ENCODE measurements around the gene CEP104.
"Not testable (repeated sequence)": the region's sequence is repeated elsewhere in the genome, so short reads cannot be mapped to it uniquely, and the experiment has no call there.

The CEP104 gene

GRCh38 chr1:3817821-3818597 lies 39.0 kb downstream of the CEP104 start:
- DNase-seq (ENCODE audit: low read depth in 2 of 2) = no peak
- no peak overlapping the region for H3K4me3 ChIP-seq (replicated peaks in 1 of 2; ENCODE audit: low read depth in 2 of 2, low read length in 2 of 2)
- TF ChIP-seq CTCF (IDR thresholded peaks at IDR 0.05; ENCODE audit: low read depth, low read length) = no peak

- TF ChIP-seq CTCF (IDR thresholded peaks at IDR 0.05; ENCODE audit: low read depth, low read length) = no peak
- no peak for DNase-seq (ENCODE audit: low read depth in 2 of 2)
- H3K4me3 ChIP-seq (replicated peaks in 1 of 2; ENCODE audit: low read depth in 2 of 2, low read length in 2 of 2) = no peak overlapping the region
These were observed 39.8 kb downstream of the CEP104 start for GRCh38 chr1:3817138-3817740.

- no peak for TF ChIP-seq CTCF (IDR thresholded peaks at IDR 0.05; ENCODE audit: low read depth, low read length)
- no peak for DNase-seq (ENCODE audit: low read depth in 2 of 2)
- H3K4me3 ChIP-seq (replicated peaks in 1 of 2; ENCODE audit: low read depth in 2 of 2, low read length in 2 of 2) = no peak overlapping the region
These were observed 40.5 kb downstream of the CEP104 start for GRCh38 chr1:3816331-3817137.

- H3K4me3 ChIP-seq (replicated peaks in 1 of 2; ENCODE audit: low read depth in 2 of 2, low read length in 2 of 2) = no peak overlapping the region
- TF ChIP-seq CTCF (IDR thresholded peaks at IDR 0.05; ENCODE audit: low read depth, low read length) = no peak
These were observed 42.0 kb downstream of the CEP104 start for GRCh38 chr1:3814771-3815561.

DNA sequence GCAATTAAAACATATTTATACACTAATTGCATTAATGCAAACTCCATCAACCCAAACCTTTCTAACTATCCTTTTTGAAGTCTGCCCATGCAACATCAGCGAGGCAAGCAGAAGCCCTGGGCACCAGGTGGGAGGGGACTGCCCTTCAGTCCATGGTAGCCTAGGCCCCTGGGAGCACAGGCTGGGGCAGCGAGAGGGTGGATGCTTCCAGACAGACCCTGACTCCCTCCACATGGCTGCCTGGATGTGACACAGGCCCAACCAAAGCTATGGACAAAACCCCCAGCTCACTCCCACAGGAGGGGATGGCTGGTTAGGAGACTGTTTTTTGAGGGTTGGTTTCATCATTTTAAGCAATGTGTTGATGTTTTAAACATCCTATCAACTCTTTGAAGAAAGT lies 42.9 kb downstream of the CEP104 start:
- H3K4me3 ChIP-seq (replicated peaks in 1 of 2; ENCODE audit: low read depth in 2 of 2, low read length in 2 of 2) = no peak overlapping the region
- no peak for DNase-seq (ENCODE audit: low read depth in 2 of 2)
- TF ChIP-seq CTCF (IDR thresholded peaks at IDR 0.05; ENCODE audit: low read depth, low read length) = no peak

More at GRCh38 chr1:3814771-3815561, 42.0 kb downstream of the CEP104 start:
- DNase-seq (ENCODE audit: low read depth in 2 of 2) = no peak

DNA sequence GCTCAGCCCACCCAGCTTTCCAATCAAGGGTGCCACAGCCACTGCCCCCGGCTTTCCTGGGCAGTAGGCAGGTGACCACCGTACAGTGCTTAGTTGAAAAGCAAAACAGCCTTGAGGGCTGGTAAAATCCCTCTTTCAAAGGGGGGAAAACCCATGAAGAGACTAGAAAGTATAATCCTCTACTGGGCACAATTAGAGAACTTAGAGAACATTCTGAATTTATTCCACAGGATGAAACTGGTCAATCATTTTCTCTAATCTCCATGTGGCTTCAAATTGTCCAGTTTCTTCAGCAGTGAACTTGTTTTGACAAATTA lies 45.5 kb downstream of the CEP104 start:
- DNase-seq (ENCODE audit: low read depth in 2 of 2) = no peak
- no peak for TF ChIP-seq CTCF (IDR thresholded peaks at IDR 0.05; ENCODE audit: low read depth, low read length)
- H3K4me3 ChIP-seq (replicated peaks in 1 of 2; ENCODE audit: low read depth in 2 of 2, low read length in 2 of 2) = no peak overlapping the region

GRCh38 chr1:3810149-3810761 lies 46.8 kb downstream of the CEP104 start:
- not testable (repeated sequence) for H3K4me3 ChIP-seq (replicated peaks in 1 of 2; ENCODE audit: low read depth in 2 of 2, low read length in 2 of 2); DNase-seq (ENCODE audit: low read depth in 2 of 2)

All from cardiac fibroblast (primary cell).